A549 (cell line): ENCODE results near the gene DDIAS.

Experiments
- CBX2 ChIP-seq: fragments of 200-600 bp; sonication (generic); IDR thresholded peaks from 2 replicates; pipeline ENCODE4 v1.6.1; 2016; ENCODE audit warnings: low read depth, mild to moderate bottlenecking, borderline replicate concordance
- CHD2 ChIP-seq: fragments of 150-350 bp; IDR thresholded peaks from 2 replicates; pipeline ENCODE4 v1.6.1; 2014; ENCODE audit warnings: low read length; ENCODE audit not compliant: partially characterized antibody
- EP300 ChIP-seq, 2 experiments: fragments of >200 bp; sonication (Bioruptor Twin); formaldehyde crosslinking; IDR thresholded peaks; 2 replicates in 1 of 2; 3 replicates in 1 of 2; pipeline ENCODE4 v1.6.1; 2016 to 2017
- JUN ChIP-seq, 2 experiments: fragments of >200 bp; sonication (Bioruptor Twin); formaldehyde crosslinking; IDR thresholded peaks; 2 replicates in 1 of 2; 3 replicates in 1 of 2; pipeline ENCODE4 v1.6.1; 2016 to 2017
- MAX ChIP-seq: IDR thresholded peaks from 2 replicates; pipeline ENCODE4 v1.6.1; 2012
- MYC ChIP-seq: IDR thresholded peaks from 2 replicates; pipeline ENCODE4 v1.6.1; 2012; ENCODE audit warnings: mild to moderate bottlenecking, inconsistent platforms, low read length, improper control_type of control experiment, borderline replicate concordance
- PHF8 ChIP-seq: fragments of 200-600 bp; sonication (generic); IDR thresholded peaks from 2 replicates; pipeline ENCODE4 v1.6.1; 2016; ENCODE audit warnings: low read depth, mild to moderate bottlenecking, antibody characterized with exemption, moderate library complexity, borderline replicate concordance
- POLR2AphosphoS2 ChIP-seq: conservative IDR thresholded peaks from 2 replicates; pipeline ENCODE4 v1.6.1; 2012; ENCODE audit warnings: low read length, improper control_type of control experiment, inconsistent platforms
- RCOR1 ChIP-seq: fragments of 150-350 bp; IDR thresholded peaks from 2 replicates; pipeline ENCODE4 v1.6.1; 2014; ENCODE audit warnings: antibody characterized with exemption, low read length, low read depth
- TF ChIP-seq, protein P1 (sequence below): fragments of >200 bp; sonication (Bioruptor Twin); formaldehyde crosslinking; IDR thresholded peaks from 3 replicates; pipeline ENCODE4 v1.5.1; 2016
- TF ChIP-seq, protein P2 (sequence below): fragments of 200-600 bp; sonication (generic); IDR thresholded peaks from 2 replicates; pipeline ENCODE4 v1.6.1; 2016; ENCODE audit warnings: antibody characterized with exemption, mild to moderate bottlenecking, moderate library complexity
- TF ChIP-seq, protein P3 (sequence below): IDR thresholded peaks from 2 replicates; pipeline ENCODE4 v1.6.1; 2012; ENCODE audit warnings: low read depth, borderline replicate concordance

DNA sequence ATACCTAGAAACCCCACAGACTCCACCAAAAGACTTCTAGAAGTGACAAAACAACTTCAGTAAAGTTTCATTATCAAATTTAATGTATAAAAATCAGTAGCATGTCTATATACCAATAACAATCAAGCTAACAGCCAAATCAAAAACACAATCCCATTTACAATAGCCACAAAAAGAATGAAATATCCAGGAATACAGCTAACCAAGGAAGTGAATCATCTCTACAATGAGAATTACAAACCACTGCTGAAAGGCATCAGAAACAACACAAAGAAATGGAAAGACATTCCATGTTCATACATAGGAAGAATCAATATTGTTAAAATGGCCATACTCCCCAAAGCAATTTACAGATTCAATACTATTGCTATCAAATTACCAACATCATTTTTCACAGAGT lies 47.3 kb upstream of the DDIAS start:
- TF ChIP-seq, protein P1, sequence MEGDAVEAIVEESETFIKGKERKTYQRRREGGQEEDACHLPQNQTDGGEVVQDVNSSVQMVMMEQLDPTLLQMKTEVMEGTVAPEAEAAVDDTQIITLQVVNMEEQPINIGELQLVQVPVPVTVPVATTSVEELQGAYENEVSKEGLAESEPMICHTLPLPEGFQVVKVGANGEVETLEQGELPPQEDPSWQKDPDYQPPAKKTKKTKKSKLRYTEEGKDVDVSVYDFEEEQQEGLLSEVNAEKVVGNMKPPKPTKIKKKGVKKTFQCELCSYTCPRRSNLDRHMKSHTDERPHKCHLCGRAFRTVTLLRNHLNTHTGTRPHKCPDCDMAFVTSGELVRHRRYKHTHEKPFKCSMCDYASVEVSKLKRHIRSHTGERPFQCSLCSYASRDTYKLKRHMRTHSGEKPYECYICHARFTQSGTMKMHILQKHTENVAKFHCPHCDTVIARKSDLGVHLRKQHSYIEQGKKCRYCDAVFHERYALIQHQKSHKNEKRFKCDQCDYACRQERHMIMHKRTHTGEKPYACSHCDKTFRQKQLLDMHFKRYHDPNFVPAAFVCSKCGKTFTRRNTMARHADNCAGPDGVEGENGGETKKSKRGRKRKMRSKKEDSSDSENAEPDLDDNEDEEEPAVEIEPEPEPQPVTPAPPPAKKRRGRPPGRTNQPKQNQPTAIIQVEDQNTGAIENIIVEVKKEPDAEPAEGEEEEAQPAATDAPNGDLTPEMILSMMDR: no peak
- TF ChIP-seq PHF8: no peak
- TF ChIP-seq, protein P2, sequence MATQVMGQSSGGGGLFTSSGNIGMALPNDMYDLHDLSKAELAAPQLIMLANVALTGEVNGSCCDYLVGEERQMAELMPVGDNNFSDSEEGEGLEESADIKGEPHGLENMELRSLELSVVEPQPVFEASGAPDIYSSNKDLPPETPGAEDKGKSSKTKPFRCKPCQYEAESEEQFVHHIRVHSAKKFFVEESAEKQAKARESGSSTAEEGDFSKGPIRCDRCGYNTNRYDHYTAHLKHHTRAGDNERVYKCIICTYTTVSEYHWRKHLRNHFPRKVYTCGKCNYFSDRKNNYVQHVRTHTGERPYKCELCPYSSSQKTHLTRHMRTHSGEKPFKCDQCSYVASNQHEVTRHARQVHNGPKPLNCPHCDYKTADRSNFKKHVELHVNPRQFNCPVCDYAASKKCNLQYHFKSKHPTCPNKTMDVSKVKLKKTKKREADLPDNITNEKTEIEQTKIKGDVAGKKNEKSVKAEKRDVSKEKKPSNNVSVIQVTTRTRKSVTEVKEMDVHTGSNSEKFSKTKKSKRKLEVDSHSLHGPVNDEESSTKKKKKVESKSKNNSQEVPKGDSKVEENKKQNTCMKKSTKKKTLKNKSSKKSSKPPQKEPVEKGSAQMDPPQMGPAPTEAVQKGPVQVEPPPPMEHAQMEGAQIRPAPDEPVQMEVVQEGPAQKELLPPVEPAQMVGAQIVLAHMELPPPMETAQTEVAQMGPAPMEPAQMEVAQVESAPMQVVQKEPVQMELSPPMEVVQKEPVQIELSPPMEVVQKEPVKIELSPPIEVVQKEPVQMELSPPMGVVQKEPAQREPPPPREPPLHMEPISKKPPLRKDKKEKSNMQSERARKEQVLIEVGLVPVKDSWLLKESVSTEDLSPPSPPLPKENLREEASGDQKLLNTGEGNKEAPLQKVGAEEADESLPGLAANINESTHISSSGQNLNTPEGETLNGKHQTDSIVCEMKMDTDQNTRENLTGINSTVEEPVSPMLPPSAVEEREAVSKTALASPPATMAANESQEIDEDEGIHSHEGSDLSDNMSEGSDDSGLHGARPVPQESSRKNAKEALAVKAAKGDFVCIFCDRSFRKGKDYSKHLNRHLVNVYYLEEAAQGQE: no peak
- TF ChIP-seq CBX2: no peak
- no peak for TF ChIP-seq POLR2AphosphoS2
- no peak for TF ChIP-seq JUN (IDR thresholded peaks at IDR 0.05)
- TF ChIP-seq MAX: no peak
- no peak for TF ChIP-seq MYC
- no peak for TF ChIP-seq EP300 (IDR thresholded peaks at IDR 0.05)
- no peak for TF ChIP-seq CHD2
- no peak for TF ChIP-seq RCOR1
- TF ChIP-seq, protein P3, sequence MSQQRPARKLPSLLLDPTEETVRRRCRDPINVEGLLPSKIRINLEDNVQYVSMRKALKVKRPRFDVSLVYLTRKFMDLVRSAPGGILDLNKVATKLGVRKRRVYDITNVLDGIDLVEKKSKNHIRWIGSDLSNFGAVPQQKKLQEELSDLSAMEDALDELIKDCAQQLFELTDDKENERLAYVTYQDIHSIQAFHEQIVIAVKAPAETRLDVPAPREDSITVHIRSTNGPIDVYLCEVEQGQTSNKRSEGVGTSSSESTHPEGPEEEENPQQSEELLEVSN: no peak
